GM12873 (cell line): Measurements from ENCODE around the gene PHC3.
A peak's percentile ranks its signal among the peaks of the same experiment; 100 is the strongest.

ENCODE experiments used
- CTCF ChIP-seq: IDR thresholded peaks from 2 replicates; pipeline ENCODE4 v1.5.1; 2012; ENCODE audit warnings: low read depth, mild to moderate bottlenecking, moderate library complexity, low read length, control low read depth; ENCODE audit not compliant: insufficient read depth; ENCODE audit errors: missing control alignments

The PHC3 gene

GRCh38 chr3:170057550-170057949, 124.0 kb downstream of the PHC3 start:
- no peak for TF ChIP-seq CTCF

GRCh38 chr3:170056710-170057454, 124.7 kb downstream of the PHC3 start:
- no peak for TF ChIP-seq CTCF

- TF ChIP-seq CTCF = no peak
Observed at GRCh38 chr3:170055209-170055608, 126.3 kb downstream of the PHC3 start.

GRCh38 chr3:170054204-170054603, 127.3 kb downstream of the PHC3 start:
- TF ChIP-seq CTCF = peak; percentile 61

GRCh38 chr3:170052398-170052797, 129.1 kb downstream of the PHC3 start:
- TF ChIP-seq CTCF = no peak

- TF ChIP-seq CTCF = no peak
Observed at GRCh38 chr3:170050753-170051152, 130.8 kb downstream of the PHC3 start.

- no peak for TF ChIP-seq CTCF
Observed at GRCh38 chr3:170049146-170050000, 132.2 kb downstream of the PHC3 start.
